Prostate gland (tissue), 2 donors: Measurements from ENCODE around the gene POU3F2. TPM values are rescaled to one million over a fixed set of nuclear protein-coding genes. Genes with fewer than 3 reads are reported as not detected.
A peak's percentile ranks its signal among the peaks of the same experiment; 100 is the strongest.

Experiments used
- DNase-seq: peaks from one replicate; pipeline ENCODE4 v3.0.0-alpha.2; 2019; ENCODE audit warnings: low spot score
- H3K27ac ChIP-seq, 2 donors: fragments of 200-600 bp; sonication (generic); 2 replicates each; pipeline ENCODE4 v1.5.1; 2017 to 2019
- H3K27me3 ChIP-seq: fragments of 200-600 bp; sonication (generic); replicated peaks from 2 replicates; pipeline ENCODE4 v1.5.1; 2019; ENCODE audit not compliant: insufficient read depth
- H3K36me3 ChIP-seq, 2 donors: fragments of 200-600 bp; sonication (generic); 1 replicate in 1 of 2; 2 replicates in 1 of 2; pipeline versions ENCODE4 v1.5.1 to v1.8.1; 2017 to 2019
- H3K4me1 ChIP-seq: fragments of 200-600 bp; sonication (generic); replicated peaks from 2 replicates; pipeline ENCODE4 v1.5.1; 2019
- H3K4me3 ChIP-seq, 2 donors: fragments of 200-600 bp; sonication (generic); 2 replicates each; pipeline ENCODE4 v1.5.1; 2017 to 2019
- H3K9me3 ChIP-seq: fragments of 200-600 bp; sonication (generic); 2 replicates; pipeline ENCODE4 v1.5.1; 2017
- CTCF ChIP-seq, 4 experiments: fragments of 200-600 bp in 2 of 4; fragments of 450-650 bp in 2 of 4; sonication (generic) in 2 of 4; IDR thresholded peaks; 1 replicate in 3 of 4; 2 replicates in 1 of 4; pipeline ENCODE4 v1.5.1; 2016 to 2019; ENCODE audit warnings: antibody characterized with exemption in 4 of 4, mild to moderate bottlenecking in 2 of 4, moderate library complexity in 2 of 4
- POLR2A ChIP-seq: fragments of 450-650 bp; IDR thresholded peaks from one replicate; pipeline ENCODE4 v1.6.1; 2016; ENCODE audit warnings: antibody characterized with exemption, mild to moderate bottlenecking
- POLR2AphosphoS5 ChIP-seq: sonication (generic); formaldehyde crosslinking; IDR thresholded peaks from one replicate; pipeline ENCODE4 v1.6.1; 2017; ENCODE audit warnings: antibody characterized with exemption
- WGBS: methylation state at CpG from one replicate; pipeline ENCODE4 v1.1.5; 2018; 5-methylcytosine and 5-hydroxymethylcytosine counted together
- intact Hi-C: fragments of 100-400 bp; cut with DNase I; formaldehyde crosslinking; loops from one replicate; pipeline ENCODE4 v1.14.2; 2022
- total RNA-seq, 2 donors: library from RNA; depleted of rRNA; stranded (reverse); fragments of >200 nt; gene quantifications; one replicate each; pipeline ENCODE4 v1.1.0, GENCODE V29; 2016

Gene POU3F2
- total RNA-seq, 2 donors from 2014 or later, result not detected

GRCh38 chr6:98833307-98834059 lies 891 bp upstream of the POU3F2 start:
- 0% methylated on average over 41 of the region's 42 CpGs for WGBS
- no peak for DNase-seq
- Histone ChIP-seq H3K36me3 (no peaks in the 10 kb centered on the region), H3K27me3 (peaks cover 53% of the 10 kb centered on the region), H3K27ac (no peak overlapping the region), H3K9me3 (no peaks in the 10 kb centered on the region), H3K4me3 (peak overlapping the region; percentile 26 to 33), H3K4me1 (peaks cover 9% of the 10 kb centered on the region)
- intact Hi-C loops, result no loop called here
- TF ChIP-seq POLR2AphosphoS5 (no peak), POLR2A (no peak), CTCF (IDR thresholded peaks at IDR 0.05) (no peak)

- Histone ChIP-seq H3K27me3 (peaks cover 45% of the 10 kb centered on the region), H3K36me3 (no peaks in the 10 kb centered on the region), H3K4me3 (peak overlapping the region; percentile 26 to 33), H3K4me1 (peaks cover 9% of the 10 kb centered on the region), H3K9me3 (no peaks in the 10 kb centered on the region), H3K27ac (no peak overlapping the region)
- intact Hi-C loops, result no loop called here
- no peak for DNase-seq
- WGBS, result 3% methylated on average over 59 of the region's 76 CpGs
- no peak for TF ChIP-seq CTCF (IDR thresholded peaks at IDR 0.05)
- no peak for TF ChIP-seq POLR2AphosphoS5
- no peak for TF ChIP-seq POLR2A
Measured at GRCh38 chr6:98835149-98836024, 1.0 kb downstream of the POU3F2 start.

- 6% methylated on average over 23 of the region's 23 CpGs for WGBS
Measured at GRCh38 chr6:98836025-98836961, 1.9 kb downstream of the POU3F2 start.

More at GRCh38 chr6:98836025-98836961, 1.9 kb downstream of the POU3F2 start:
- no peak overlapping the region for H3K27ac ChIP-seq
- no peak overlapping the region for H3K4me3 ChIP-seq
- H3K27me3 ChIP-seq, result peaks cover 43% of the 10 kb centered on the region
- H3K4me1 ChIP-seq, result peaks cover 9% of the 10 kb centered on the region
- intact Hi-C loops, result no loop called here
- no peak for DNase-seq
- H3K9me3 ChIP-seq, result no peaks in the 10 kb centered on the region
- no peaks in the 10 kb centered on the region for H3K36me3 ChIP-seq
- no peak for TF ChIP-seq POLR2A
- TF ChIP-seq POLR2AphosphoS5, result no peak
- TF ChIP-seq CTCF (IDR thresholded peaks at IDR 0.05), result no peak
